HG02938 (cell line): Measurements from ENCODE around the gene PRKN.

Source experiments
- ATAC-seq: cut with Tn5 transposase; IDR thresholded peaks from one replicate; pipeline ENCODE4 v1.9.1; 2021; ENCODE audit warnings: mild to moderate bottlenecking, moderate library complexity; ENCODE audit not compliant: unreplicated experiment

The PRKN gene

DNA sequence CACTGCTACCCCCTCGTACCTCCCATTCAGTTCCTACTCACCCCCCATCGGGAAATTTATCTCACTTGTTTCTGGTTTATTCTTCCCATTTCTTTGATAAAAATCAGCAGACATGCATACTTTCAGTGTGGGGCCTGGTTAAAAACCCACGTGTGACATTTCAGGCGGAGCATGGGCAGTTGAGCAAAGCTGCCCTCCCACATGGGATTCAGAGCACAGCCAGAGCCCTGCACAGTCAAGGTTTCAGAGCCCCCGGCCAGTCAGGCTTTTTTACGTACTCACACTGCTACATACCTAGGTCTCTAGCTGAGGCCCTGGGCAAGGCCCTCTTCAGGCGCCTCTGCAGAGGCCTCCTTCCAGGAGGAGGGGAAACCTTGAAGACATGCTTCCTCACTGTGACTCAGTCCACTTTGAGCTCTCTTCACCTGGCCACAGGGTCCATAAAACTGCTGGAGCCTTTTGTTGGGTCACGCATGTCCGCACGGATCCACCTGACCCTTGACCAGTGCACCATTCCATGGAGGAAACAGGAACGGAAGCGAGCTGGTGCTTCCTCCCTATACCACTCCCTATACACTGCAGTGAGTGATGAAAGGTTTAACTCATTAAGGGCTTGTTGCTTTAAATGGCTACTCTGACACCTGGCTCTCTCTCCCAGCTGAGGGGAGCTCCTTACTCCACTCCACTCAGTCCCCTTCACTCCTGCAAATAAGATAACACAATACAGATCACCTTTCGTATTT is 713.3 kb downstream of the PRKN start:
- no peak for ATAC-seq

GRCh38 chr6:162005372-162005771 is 722.2 kb downstream of the PRKN start:
- no peak for ATAC-seq

- no peak for ATAC-seq
Measured at GRCh38 chr6:161996783-161997182, 730.8 kb downstream of the PRKN start.

- no peak for ATAC-seq
Measured at GRCh38 chr6:161985876-161986423, 741.6 kb downstream of the PRKN start.

DNA sequence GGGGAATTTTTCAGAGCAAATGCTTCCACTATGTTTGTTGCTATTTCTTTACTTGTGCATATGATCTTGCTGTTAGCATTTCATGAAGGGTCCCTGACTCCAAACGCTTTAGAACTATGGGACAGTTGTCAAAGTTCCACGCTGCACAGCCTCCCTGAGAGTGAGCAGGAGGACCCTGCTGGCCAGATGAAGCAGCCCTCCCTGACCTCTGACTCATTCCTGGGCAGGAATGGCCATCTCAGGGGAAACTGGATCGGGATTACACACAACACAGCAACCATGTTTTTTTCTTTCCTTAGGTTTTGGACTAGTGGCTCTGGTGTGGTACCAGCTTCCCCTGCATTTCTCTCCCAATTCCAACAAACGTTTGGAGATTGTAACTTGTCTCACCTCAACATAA is 742.9 kb downstream of the PRKN start:
- ATAC-seq, result no peak

DNA sequence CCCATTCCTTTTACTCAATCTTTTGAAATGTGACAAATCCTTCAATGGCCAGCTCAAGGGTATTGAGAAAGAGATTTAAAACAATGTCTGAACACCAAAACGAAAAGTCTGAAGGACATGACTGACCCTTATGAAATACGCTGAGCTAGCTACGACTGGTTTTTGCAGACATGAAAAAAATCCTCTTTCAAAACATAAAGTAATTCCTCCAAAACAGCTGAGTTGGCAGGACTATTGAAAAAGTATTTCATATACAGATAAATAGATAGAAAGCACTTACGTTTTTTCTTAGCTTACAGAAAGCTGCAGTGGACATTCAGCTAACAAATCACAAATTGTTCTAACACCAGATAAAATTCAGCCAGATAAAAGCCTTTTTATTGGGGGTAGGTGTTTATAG is 751.0 kb downstream of the PRKN start:
- no peak for ATAC-seq

- no peak for ATAC-seq
Measured at GRCh38 chr6:161973064-161973463, 754.5 kb downstream of the PRKN start.

- ATAC-seq, result no peak
Measured at GRCh38 chr6:161971043-161971442, 756.5 kb downstream of the PRKN start.

GRCh38 chr6:161963634-161964234 is 763.8 kb downstream of the PRKN start:
- ATAC-seq, result no peak

- ATAC-seq, result no peak
Measured at GRCh38 chr6:161963181-161963580, 764.4 kb downstream of the PRKN start.

- no peak for ATAC-seq
Measured at GRCh38 chr6:161961796-161962195, 765.8 kb downstream of the PRKN start.

DNA sequence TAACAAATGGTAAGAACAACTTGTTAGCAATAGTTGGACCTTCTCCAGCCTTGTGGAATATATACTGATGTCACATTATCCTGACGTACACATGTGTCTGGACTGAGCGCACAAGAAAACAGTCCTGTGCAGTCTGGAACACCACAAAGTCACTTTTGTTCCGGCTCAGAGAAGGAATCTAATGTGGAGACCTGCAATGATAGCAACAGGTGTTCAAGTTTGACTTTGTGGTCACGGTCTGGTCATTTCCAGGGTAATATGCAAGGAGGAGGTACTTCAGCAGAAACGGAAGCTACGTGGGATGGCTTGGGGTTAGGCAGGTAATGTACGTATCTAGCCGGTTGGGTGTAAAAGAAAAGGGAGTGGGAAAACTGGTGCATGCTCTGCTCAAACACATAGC is 766.5 kb downstream of the PRKN start:
- ATAC-seq, result no peak

DNA sequence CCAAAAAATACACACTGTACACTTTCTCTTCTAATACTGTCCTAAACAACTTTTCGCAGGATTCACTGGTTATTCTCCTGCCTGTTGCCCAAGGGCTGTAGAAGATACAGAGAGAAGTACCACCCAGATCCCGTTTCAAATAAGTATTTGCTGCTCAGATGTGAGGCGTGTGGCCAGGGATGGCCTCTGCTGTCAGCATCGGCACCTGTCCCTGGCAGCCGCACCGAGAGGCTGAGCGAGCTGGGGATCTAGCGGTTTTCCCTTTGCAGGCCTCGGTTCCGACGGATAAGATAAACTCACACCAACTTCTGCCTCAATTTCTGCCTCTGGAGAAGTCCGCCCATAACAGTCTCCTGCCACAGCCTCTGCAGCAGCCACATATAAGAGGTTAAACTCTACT is 768.5 kb downstream of the PRKN start:
- no peak for ATAC-seq

DNA sequence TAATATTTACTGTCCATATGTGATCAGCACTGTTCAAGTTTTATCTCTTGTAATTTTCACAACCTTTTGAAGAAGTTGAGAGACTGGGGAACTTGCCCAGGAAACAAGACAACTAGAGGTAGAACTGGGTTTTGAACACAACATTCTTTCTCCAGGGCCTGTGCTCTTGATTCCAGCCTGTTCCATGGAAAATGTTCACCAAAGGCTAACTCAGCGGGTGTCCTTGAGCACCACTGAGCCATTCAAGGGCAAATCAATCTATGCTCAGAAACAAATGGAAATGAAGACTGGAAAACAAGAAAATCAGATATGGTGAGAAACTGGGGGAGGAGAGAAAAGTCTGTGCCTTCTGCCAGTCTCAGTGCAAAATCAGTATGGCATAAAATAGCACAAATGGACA is 771.5 kb downstream of the PRKN start:
- ATAC-seq, result no peak

- ATAC-seq, result no peak
Measured at GRCh38 chr6:161954699-161955276, 772.8 kb downstream of the PRKN start.

GRCh38 chr6:161954077-161954476 is 773.5 kb downstream of the PRKN start:
- ATAC-seq, result no peak

GRCh38 chr6:161951126-161951525 is 776.4 kb downstream of the PRKN start:
- no peak for ATAC-seq

GRCh38 chr6:161949531-161949930 is 778.0 kb downstream of the PRKN start:
- no peak for ATAC-seq

DNA sequence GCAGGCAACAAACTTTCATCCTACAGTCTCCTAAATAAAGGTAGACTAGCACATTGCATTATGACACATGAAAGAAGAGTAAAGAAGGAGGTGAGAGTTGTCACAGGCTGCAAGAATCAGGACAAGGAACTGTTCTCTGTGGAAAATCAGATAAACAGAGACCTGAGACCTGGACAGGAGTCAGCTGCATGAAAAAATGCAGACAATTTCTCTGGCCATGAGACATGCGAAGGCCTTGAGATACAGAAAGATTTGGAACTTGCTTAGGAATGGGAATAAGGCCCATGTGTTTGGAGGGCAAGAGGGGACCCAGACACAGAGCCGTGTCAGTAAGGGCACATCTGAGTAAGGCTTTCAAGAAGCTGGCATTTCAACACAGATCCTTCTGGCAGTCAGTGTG is 779.1 kb downstream of the PRKN start:
- ATAC-seq, result no peak

DNA sequence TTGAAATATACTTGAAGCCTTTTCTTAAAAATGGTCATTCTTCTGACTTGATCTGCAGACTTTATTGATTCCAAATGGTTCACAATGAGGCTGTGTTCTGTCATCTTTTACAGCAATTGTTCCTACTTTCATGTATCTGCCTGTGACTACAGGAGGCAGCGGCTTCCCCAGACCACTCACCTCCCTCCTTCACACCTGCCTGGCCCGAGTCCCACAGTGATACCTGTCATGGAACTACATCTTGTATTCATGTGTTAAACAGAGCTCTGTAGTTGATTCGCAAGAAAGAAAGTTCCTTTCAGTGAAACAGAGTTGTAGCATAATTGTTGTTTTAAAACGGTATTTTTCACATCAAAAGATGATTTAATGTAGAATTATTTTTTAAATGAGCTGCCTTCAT is 780.2 kb downstream of the PRKN start:
- no peak for ATAC-seq

DNA sequence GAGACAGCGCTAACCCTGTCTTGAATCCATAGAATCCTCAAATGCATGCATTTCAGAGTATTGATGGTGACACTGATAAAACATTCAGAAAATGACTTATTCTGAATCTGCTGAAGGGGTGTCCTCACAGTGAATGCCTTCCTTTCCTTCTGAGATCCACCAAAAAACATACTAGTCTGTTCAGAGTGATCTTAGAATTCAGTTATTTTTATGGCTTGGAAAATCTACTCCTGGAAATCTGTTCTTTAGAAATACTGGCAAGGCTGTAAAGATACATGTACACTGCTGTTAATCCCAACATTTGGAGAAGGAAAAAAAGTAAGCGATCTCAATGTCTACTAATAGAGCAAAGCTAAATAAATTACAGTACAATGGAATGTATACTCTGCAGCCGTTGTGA is 781.1 kb downstream of the PRKN start:
- ATAC-seq, result no peak

- no peak for ATAC-seq
Measured at GRCh38 chr6:161943561-161943960, 784.0 kb downstream of the PRKN start.
